Stimulated activated CD4-positive, alpha-beta T cell treated with anti-CD3 and anti-CD28 coated beads, Interleukin-4, amount 100 ng/mL, for 48 hours (primary cell): ENCODE measurements around the gene ZNF609.
A peak's percentile ranks its signal among the peaks of the same experiment; 100 is the strongest.

ENCODE experiments used
- DNase-seq, 2 donors: peaks; one replicate each; pipeline ENCODE4 v3.0.0-alpha.2; 2020; ENCODE audit warnings: low read depth in 2 of 2

ZNF609 gene

GRCh38 chr15:64503640-64504039 lies 43.3 kb downstream of the ZNF609 start:
- no peak for DNase-seq

GRCh38 chr15:64507293-64507802 lies 47.0 kb downstream of the ZNF609 start:
- peak; percentile 16 to 20 for DNase-seq

- DNase-seq: no peak
Observed at GRCh38 chr15:64507845-64508244, 47.5 kb downstream of the ZNF609 start.

GRCh38 chr15:64513823-64514222 lies 53.4 kb downstream of the ZNF609 start:
- no peak for DNase-seq

GRCh38 chr15:64515196-64515595 lies 54.8 kb downstream of the ZNF609 start:
- DNase-seq: no peak

- DNase-seq: no peak
Observed at GRCh38 chr15:64515825-64516224, 55.4 kb downstream of the ZNF609 start.

- DNase-seq: no peak
Observed at GRCh38 chr15:64519897-64520296, 59.5 kb downstream of the ZNF609 start.

- no peak for DNase-seq
Observed at GRCh38 chr15:64521201-64521600, 60.8 kb downstream of the ZNF609 start.

- DNase-seq: no peak
Observed at GRCh38 chr15:64521726-64522164, 61.4 kb downstream of the ZNF609 start.

GRCh38 chr15:64522226-64522823 lies 61.9 kb downstream of the ZNF609 start:
- no peak for DNase-seq

GRCh38 chr15:64523240-64523639 lies 62.9 kb downstream of the ZNF609 start:
- DNase-seq: no peak

GRCh38 chr15:64524778-64525177 lies 64.4 kb downstream of the ZNF609 start:
- no peak for DNase-seq

- DNase-seq: no peak
Observed at GRCh38 chr15:64525828-64526530, 65.6 kb downstream of the ZNF609 start.

GRCh38 chr15:64527263-64527984 lies 67.0 kb downstream of the ZNF609 start:
- DNase-seq: no peak

GRCh38 chr15:64528871-64529270 lies 68.5 kb downstream of the ZNF609 start:
- no peak for DNase-seq

GRCh38 chr15:64530472-64530871 lies 70.1 kb downstream of the ZNF609 start:
- no peak for DNase-seq

GRCh38 chr15:64530918-64531317 lies 70.5 kb downstream of the ZNF609 start:
- no peak for DNase-seq

GRCh38 chr15:64532521-64533315 lies 72.3 kb downstream of the ZNF609 start:
- peak; percentile 8 to 11 for DNase-seq

GRCh38 chr15:64535460-64536243 lies 75.3 kb downstream of the ZNF609 start:
- no peak for DNase-seq

GRCh38 chr15:64536244-64536836 lies 76.0 kb downstream of the ZNF609 start:
- DNase-seq: peak in 1 of 2 donors; percentile 4

- DNase-seq: no peak
Observed at GRCh38 chr15:64542091-64542490, 81.7 kb downstream of the ZNF609 start.
